WTC11 (cell line): Measurements from ENCODE around the gene URM1.

Source experiments
- CTCF ChIP-seq: fragments of 200-600 bp; IDR thresholded peaks from 2 replicates; pipeline ENCODE4 v1.8.0; 2022; ENCODE audit warnings: antibody characterized with exemption
- E2F1 ChIP-seq: sonication (generic); formaldehyde crosslinking; IDR thresholded peaks from 2 replicates; pipeline ENCODE4 v1.8.0; 2022; ENCODE audit warnings: mild to moderate bottlenecking, missing genetic modification reagents
- ELF4 ChIP-seq: sonication (generic); formaldehyde crosslinking; IDR thresholded peaks from 2 replicates; pipeline ENCODE4 v1.8.1; 2022; ENCODE audit warnings: low read depth, mild to moderate bottlenecking, moderate library complexity, missing genetic modification reagents
- NR1H2 ChIP-seq: sonication (generic); formaldehyde crosslinking; IDR thresholded peaks from 2 replicates; pipeline ENCODE4 v1.9.0; 2021; ENCODE audit warnings: mild to moderate bottlenecking, moderate library complexity, missing genetic modification reagents
- SOX15 ChIP-seq: fragments of 250-450 bp; sonication (Bioruptor Pico); IDR thresholded peaks from 2 replicates; pipeline ENCODE4 v1.9.0; 2021; ENCODE audit warnings: mild to moderate bottlenecking

- TF ChIP-seq E2F1 (CRISPR knock-in tag) (no peak), CTCF (no peak), SOX15 (CRISPR knock-in tag) (no peak), NR1H2 (CRISPR knock-in tag) (no peak), ELF4 (no peak)
Measured at GRCh38 chr9:128325629-128326028, 45.5 kb upstream of the URM1 start.
